ENCODE measurements around the gene BTG3.

BTG3 gene

GRCh38 chr21:17598437-17598836, 14.3 kb downstream of the BTG3 start:
- Histone ChIP-seq H3K36me3 (peaks cover 84% of the 10 kb centered on the region), H3K4me2 (no peak overlapping the region)

GRCh38 chr21:17597680-17598079, 15.0 kb downstream of the BTG3 start:
- no peaks in the 10 kb centered on the region for H3K4me1 ChIP-seq
- TF ChIP-seq Cebpa-rat (IDR thresholded peaks at IDR 0.05) = no peak
- H3K4me2 ChIP-seq = no peak overlapping the region
- H3K27ac ChIP-seq = no peak overlapping the region
- H3K27me3 ChIP-seq = no peaks in the 10 kb centered on the region
- H4K20me1 ChIP-seq = peaks cover 21% of the 10 kb centered on the region
- H3K36me3 ChIP-seq = peaks cover 80% of the 10 kb centered on the region
- H3K9ac ChIP-seq = no peak overlapping the region
- H3K9me3 ChIP-seq = no peaks in the 10 kb centered on the region
- H3K4me3 ChIP-seq = no peak overlapping the region

More at GRCh38 chr21:17598437-17598836, 14.3 kb downstream of the BTG3 start:
- no peak for TF ChIP-seq Cebpa-rat (IDR thresholded peaks at IDR 0.05)
- H4K20me1 ChIP-seq = peaks cover 27% of the 10 kb centered on the region
- H3K9ac ChIP-seq = no peak overlapping the region
- H3K27me3 ChIP-seq = no peaks in the 10 kb centered on the region
- no peaks in the 10 kb centered on the region for H3K4me1 ChIP-seq
- H3K4me3 ChIP-seq = no peak overlapping the region
- H3K27ac ChIP-seq = no peak overlapping the region
- H3K9me3 ChIP-seq = no peaks in the 10 kb centered on the region

- Histone ChIP-seq H3K4me1 (no peaks in the 10 kb centered on the region), H3K9ac (no peak overlapping the region), H3K27me3 (no peaks in the 10 kb centered on the region), H3K9me3 (no peaks in the 10 kb centered on the region), H3K36me3 (peaks cover 34% of the 10 kb centered on the region), H4K20me1 (0 out of 2 replicates have a peak, but pooled peaks cover 4% of the 10 kb centered on the region), H3K27ac (no peak overlapping the region), H3K4me3 (no peak overlapping the region), H3K4me2 (no peak overlapping the region)
- TF ChIP-seq Cebpa-rat (IDR thresholded peaks at IDR 0.05) = no peak
These were observed 22.3 kb downstream of the BTG3 start for GRCh38 chr21:17590430-17590829.

GRCh38 chr21:17585875-17586450, 26.7 kb downstream of the BTG3 start:
- H3K4me3 ChIP-seq = no peak overlapping the region
- H3K36me3 ChIP-seq = 0 out of 2 replicates have a peak, but pooled peaks cover 4% of the 10 kb centered on the region
- H3K9ac ChIP-seq = no peak overlapping the region
- no peak overlapping the region for H3K27ac ChIP-seq
- H4K20me1 ChIP-seq = no peaks in the 10 kb centered on the region
- no peaks in the 10 kb centered on the region for H3K9me3 ChIP-seq
- H3K4me1 ChIP-seq = no peaks in the 10 kb centered on the region
- H3K4me2 ChIP-seq = no peak overlapping the region
- no peaks in the 10 kb centered on the region for H3K27me3 ChIP-seq
- no peak for TF ChIP-seq Cebpa-rat (IDR thresholded peaks at IDR 0.05)

- Histone ChIP-seq H3K27me3 (no peaks in the 10 kb centered on the region), H3K36me3 (no peaks in the 10 kb centered on the region), H3K4me3 (no peak overlapping the region), H4K20me1 (no peaks in the 10 kb centered on the region), H3K4me2 (no peak overlapping the region), H3K4me1 (no peaks in the 10 kb centered on the region), H3K9me3 (no peaks in the 10 kb centered on the region), H3K27ac (no peak overlapping the region), H3K9ac (no peak overlapping the region)
- no peak for TF ChIP-seq Cebpa-rat (IDR thresholded peaks at IDR 0.05)
These were observed 28.8 kb downstream of the BTG3 start for GRCh38 chr21:17583898-17584297.

- H4K20me1 ChIP-seq = no peaks in the 10 kb centered on the region
- H3K27ac ChIP-seq = no peak overlapping the region
- H3K9ac ChIP-seq = no peak overlapping the region
- H3K4me3 ChIP-seq = no peak overlapping the region
- TF ChIP-seq Cebpa-rat (IDR thresholded peaks at IDR 0.05) = no peak
- H3K36me3 ChIP-seq = no peaks in the 10 kb centered on the region
- no peak overlapping the region for H3K4me2 ChIP-seq
- no peaks in the 10 kb centered on the region for H3K27me3 ChIP-seq
- H3K4me1 ChIP-seq = no peaks in the 10 kb centered on the region
- no peaks in the 10 kb centered on the region for H3K9me3 ChIP-seq
These were observed 32.4 kb downstream of the BTG3 start for GRCh38 chr21:17580319-17580718.

GRCh38 chr21:17578876-17579275, 33.8 kb downstream of the BTG3 start:
- Histone ChIP-seq H3K9me3 (no peaks in the 10 kb centered on the region), H3K4me3 (no peak overlapping the region), H3K27me3 (no peaks in the 10 kb centered on the region), H3K36me3 (no peaks in the 10 kb centered on the region), H3K4me2 (no peak overlapping the region), H3K4me1 (no peaks in the 10 kb centered on the region), H3K9ac (no peak overlapping the region), H4K20me1 (no peaks in the 10 kb centered on the region), H3K27ac (no peak overlapping the region)
- TF ChIP-seq Cebpa-rat (IDR thresholded peaks at IDR 0.05) = no peak

GRCh38 chr21:17578162-17578561, 34.5 kb downstream of the BTG3 start:
- Histone ChIP-seq H3K9me3 (no peaks in the 10 kb centered on the region), H3K9ac (no peak overlapping the region), H3K4me1 (no peaks in the 10 kb centered on the region), H3K36me3 (no peaks in the 10 kb centered on the region), H3K4me3 (no peak overlapping the region), H3K4me2 (no peak overlapping the region), H3K27ac (no peak overlapping the region), H3K27me3 (no peaks in the 10 kb centered on the region), H4K20me1 (no peaks in the 10 kb centered on the region)
- no peak for TF ChIP-seq Cebpa-rat (IDR thresholded peaks at IDR 0.05)

- H3K4me1 ChIP-seq = no peaks in the 10 kb centered on the region
- H3K27me3 ChIP-seq = no peaks in the 10 kb centered on the region
- H3K9me3 ChIP-seq = no peaks in the 10 kb centered on the region
- no peak overlapping the region for H3K4me3 ChIP-seq
- H4K20me1 ChIP-seq = no peaks in the 10 kb centered on the region
- H3K36me3 ChIP-seq = no peaks in the 10 kb centered on the region
- H3K27ac ChIP-seq = no peak overlapping the region
- TF ChIP-seq Cebpa-rat (IDR thresholded peaks at IDR 0.05) = no peak
- H3K4me2 ChIP-seq = no peak overlapping the region
- H3K9ac ChIP-seq = no peak overlapping the region
These were observed 35.0 kb downstream of the BTG3 start for GRCh38 chr21:17577701-17578100.

GRCh38 chr21:17576080-17576835, 36.4 kb downstream of the BTG3 start:
- TF ChIP-seq Cebpa-rat (IDR thresholded peaks at IDR 0.05) = no peak
- Histone ChIP-seq H3K36me3 (no peaks in the 10 kb centered on the region), H3K4me2 (no peak overlapping the region), H3K27ac (no peak overlapping the region), H3K27me3 (no peaks in the 10 kb centered on the region), H4K20me1 (no peaks in the 10 kb centered on the region), H3K9ac (no peak overlapping the region), H3K9me3 (no peaks in the 10 kb centered on the region), H3K4me1 (no peaks in the 10 kb centered on the region), H3K4me3 (no peak overlapping the region)
